ENCODE data around the gene AP4M1.

AP4M1 gene

GRCh38 chr7:100106633-100107032 is 5.2 kb downstream of the AP4M1 start:
- no peak for TF ChIP-seq CTCF (IDR thresholded peaks at IDR 0.05; ENCODE audit: insufficient read depth, low read depth, low read length, missing control alignments)
- no peak overlapping the region for H3K4me3 ChIP-seq (ENCODE audit: low read length)

GRCh38 chr7:100107125-100107737 is 5.8 kb downstream of the AP4M1 start:
- no peak for DNase-seq (ENCODE audit: low read depth)
- no peak for TF ChIP-seq CTCF (IDR thresholded peaks at IDR 0.05; ENCODE audit: insufficient read depth, low read depth, low read length, missing control alignments)
- H3K4me3 ChIP-seq (ENCODE audit: low read length): no peak overlapping the region

More at GRCh38 chr7:100106633-100107032, 5.2 kb downstream of the AP4M1 start:
- DNase-seq (ENCODE audit: low read depth): no peak

GRCh38 chr7:100107890-100108289 is 6.4 kb downstream of the AP4M1 start:
- no peak overlapping the region for H3K4me3 ChIP-seq (ENCODE audit: low read length)
- no peak for DNase-seq (ENCODE audit: low read depth)
- TF ChIP-seq CTCF (IDR thresholded peaks at IDR 0.05; ENCODE audit: insufficient read depth, low read depth, low read length, missing control alignments): no peak

GRCh38 chr7:100109521-100110163 is 8.2 kb downstream of the AP4M1 start:
- no peak overlapping the region for H3K4me3 ChIP-seq (ENCODE audit: low read length)

GRCh38 chr7:100111156-100111555 is 9.7 kb downstream of the AP4M1 start:
- no peak for TF ChIP-seq CTCF (IDR thresholded peaks at IDR 0.05; ENCODE audit: insufficient read depth, low read depth, low read length, missing control alignments)
- H3K4me3 ChIP-seq (ENCODE audit: low read length): no peak overlapping the region
- DNase-seq (ENCODE audit: low read depth): no peak

More at GRCh38 chr7:100109521-100110163, 8.2 kb downstream of the AP4M1 start:
- no peak for TF ChIP-seq CTCF (IDR thresholded peaks at IDR 0.05; ENCODE audit: insufficient read depth, low read depth, low read length, missing control alignments)
- DNase-seq (ENCODE audit: low read depth): no peak

GRCh38 chr7:100111914-100112313 is 10.5 kb downstream of the AP4M1 start:
- no peak for TF ChIP-seq CTCF (IDR thresholded peaks at IDR 0.05; ENCODE audit: insufficient read depth, low read depth, low read length, missing control alignments)
- H3K4me3 ChIP-seq (ENCODE audit: low read length): no peak overlapping the region
- no peak for DNase-seq (ENCODE audit: low read depth)

- no peak overlapping the region for H3K4me3 ChIP-seq (ENCODE audit: low read length)
- TF ChIP-seq CTCF (IDR thresholded peaks at IDR 0.05; ENCODE audit: insufficient read depth, low read depth, low read length, missing control alignments): no peak
- no peak for DNase-seq (ENCODE audit: low read depth)
These were observed 13.6 kb downstream of the AP4M1 start for GRCh38 chr7:100115026-100115425.
